HepG2 (cell line): ENCODE data around the gene LCN2. TPM values are rescaled to one million over a fixed set of nuclear protein-coding genes. Genes with fewer than 3 reads are reported as not detected.

ENCODE experiments used
- BRCA1 ChIP-seq: sonication (generic); formaldehyde crosslinking; IDR thresholded peaks from 2 replicates; pipeline ENCODE4 v1.4.0; 2020; ENCODE audit warnings: missing genetic modification reagents
- BRD4 ChIP-seq: sonication (generic); formaldehyde crosslinking; IDR thresholded peaks from 2 replicates; pipeline ENCODE4 v1.4.0; 2020; ENCODE audit warnings: missing genetic modification reagents
- CCAR2 ChIP-seq: fragments of 200-400 bp; formaldehyde crosslinking; optimal IDR thresholded peaks from 2 replicates; pipeline ENCODE3; 2018; ENCODE audit warnings: low read depth, mild to moderate bottlenecking, low read length, moderate library complexity
- PAXIP1 ChIP-seq: sonication (generic); formaldehyde crosslinking; conservative IDR thresholded peaks from 2 replicates; pipeline ENCODE4 v1.4.0; 2020; ENCODE audit warnings: mild to moderate bottlenecking, missing genetic modification reagents, moderate library complexity
- ZNF335 ChIP-seq: sonication (generic); formaldehyde crosslinking; IDR thresholded peaks from 2 replicates; pipeline ENCODE4 v1.4.0; 2020; ENCODE audit warnings: missing genetic modification reagents
- ZNF33A ChIP-seq: sonication (generic); formaldehyde crosslinking; IDR thresholded peaks from 2 replicates; pipeline ENCODE4 v1.5.1; 2020; ENCODE audit warnings: missing genetic modification reagents, mild to moderate bottlenecking, moderate library complexity, borderline replicate concordance
- ZNF460 ChIP-seq: sonication (generic); formaldehyde crosslinking; IDR thresholded peaks from 2 replicates; pipeline ENCODE4 v1.5.1; 2020; ENCODE audit warnings: missing genetic modification reagents, mild to moderate bottlenecking, borderline replicate concordance
- ZNF781 ChIP-seq: sonication (generic); formaldehyde crosslinking; IDR thresholded peaks from 2 replicates; pipeline ENCODE4 v1.5.1; 2020; ENCODE audit warnings: borderline replicate concordance, mild to moderate bottlenecking, missing genetic modification reagents; ENCODE audit errors: not compliant biosample characterization
- ZNF879 ChIP-seq: sonication (generic); formaldehyde crosslinking; IDR thresholded peaks from 2 replicates; pipeline ENCODE4 v1.8.1; 2023; ENCODE audit warnings: missing genetic modification reagents
- ZSCAN30 ChIP-seq: sonication (generic); formaldehyde crosslinking; IDR thresholded peaks from 2 replicates; pipeline ENCODE4 v1.5.0; 2020; ENCODE audit warnings: mild to moderate bottlenecking, missing genetic modification reagents
- polyA plus RNA-seq, 8 experiments: library from polyadenylated mRNA; depleted of rRNA in 3 of 8; stranded (reverse) in 7 of 8; unstranded in 1 of 8; fragments of >200 nt; fragmentation: Illumina TruSeq in 4 of 8; extraction: Trizol in 4 of 8; gene quantifications; 2 replicates each; pipeline versions ENCODE4 v1.2.1 to v1.2.3, GENCODE V29; 2011 to 2016; ENCODE audit warnings: low read depth in 4 of 8, missing spikeins in 1 of 8, mixed read lengths in 1 of 8; ENCODE audit not compliant: insufficient read depth in 1 of 8
- total RNA-seq, 5 experiments: library from RNA; depleted of rRNA; stranded (reverse); fragments of >200 nt; fragmentation: Illumina TruSeq; extraction: Trizol; gene quantifications; 2 replicates each; pipeline ENCODE4 v1.2.3, GENCODE V29; 2016; ENCODE audit warnings: low read depth in 1 of 5
- TF ChIP-seq, protein P1 (sequence below): IDR thresholded peaks from 2 replicates; pipeline ENCODE4 v1.6.1; 2016; ENCODE audit warnings: low read depth, missing genetic modification reagents, missing compliant biosample characterization
- TF ChIP-seq, protein P2 (sequence below), 2 experiments: IDR thresholded peaks; 2 replicates each; pipeline ENCODE4 v1.6.1; 2011 to 2012; ENCODE audit warnings: low read length in 2 of 2, borderline replicate concordance in 1 of 2, low read depth in 1 of 2, mild to moderate bottlenecking in 1 of 2, moderate library complexity in 1 of 2

The LCN2 gene
- total and polyA plus RNA-seq, 2 of the 13 experiments (the other 11 are each of a cell fraction or from before 2014, with no cell fraction given): 0.38 to 1.4 TPM

DNA sequence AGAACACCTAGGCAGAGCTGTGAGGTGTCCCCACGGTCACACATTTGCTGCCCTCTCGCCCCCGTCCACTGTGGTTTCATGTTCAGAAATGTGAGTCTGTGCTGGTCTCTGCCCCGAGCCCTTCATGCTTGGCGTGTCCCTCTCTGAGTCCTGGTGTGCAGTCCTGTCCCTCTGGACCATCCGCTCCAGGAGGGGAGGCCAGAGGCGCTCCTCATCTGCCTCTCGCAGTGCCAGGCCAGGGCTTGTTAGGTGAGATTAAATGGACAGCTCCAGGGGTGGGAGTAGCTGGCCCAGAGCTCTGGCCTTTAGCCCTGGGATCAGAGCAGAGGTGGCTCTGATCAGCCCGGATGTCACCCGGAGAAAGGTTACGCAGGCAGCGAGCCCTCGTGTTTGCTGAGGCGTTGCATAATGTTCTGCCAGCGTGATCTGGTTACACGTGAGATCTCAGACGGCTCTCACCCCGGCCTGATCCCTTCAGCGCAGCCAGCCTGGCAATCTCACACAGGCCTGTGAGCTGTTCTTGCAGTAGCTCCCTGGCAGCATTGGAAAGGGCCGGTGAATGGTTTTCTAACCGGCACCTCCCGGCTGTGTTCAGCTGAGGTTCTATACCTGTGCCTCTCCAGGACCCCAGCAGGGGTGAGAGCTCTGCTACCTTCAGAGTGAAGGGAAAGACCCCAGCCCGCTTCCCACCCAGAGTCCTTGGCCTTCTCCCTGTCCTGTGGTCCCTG is 46.2 kb upstream of the LCN2 start (continued):
- TF ChIP-seq ZNF781 (peak; percentile 98), BRD4 (CRISPR knock-in tag) (no peak; the same call in 1 of the 2 replicates), ZNF879 (peak; percentile 79; the same call in 1 of the 2 replicates), BRCA1 (CRISPR knock-in tag) (peak; percentile 88; the same call in 1 of the 2 replicates), ZNF335 (CRISPR knock-in tag) (peak; percentile 87), ZSCAN30 (CRISPR knock-in tag) (no peak), ZNF460 (peak; percentile 35; the same call in 1 of the 2 replicates), ZNF33A (no peak), PAXIP1 (CRISPR knock-in tag) (peak; percentile 95), CCAR2 (no peak)
- TF ChIP-seq, protein P1, sequence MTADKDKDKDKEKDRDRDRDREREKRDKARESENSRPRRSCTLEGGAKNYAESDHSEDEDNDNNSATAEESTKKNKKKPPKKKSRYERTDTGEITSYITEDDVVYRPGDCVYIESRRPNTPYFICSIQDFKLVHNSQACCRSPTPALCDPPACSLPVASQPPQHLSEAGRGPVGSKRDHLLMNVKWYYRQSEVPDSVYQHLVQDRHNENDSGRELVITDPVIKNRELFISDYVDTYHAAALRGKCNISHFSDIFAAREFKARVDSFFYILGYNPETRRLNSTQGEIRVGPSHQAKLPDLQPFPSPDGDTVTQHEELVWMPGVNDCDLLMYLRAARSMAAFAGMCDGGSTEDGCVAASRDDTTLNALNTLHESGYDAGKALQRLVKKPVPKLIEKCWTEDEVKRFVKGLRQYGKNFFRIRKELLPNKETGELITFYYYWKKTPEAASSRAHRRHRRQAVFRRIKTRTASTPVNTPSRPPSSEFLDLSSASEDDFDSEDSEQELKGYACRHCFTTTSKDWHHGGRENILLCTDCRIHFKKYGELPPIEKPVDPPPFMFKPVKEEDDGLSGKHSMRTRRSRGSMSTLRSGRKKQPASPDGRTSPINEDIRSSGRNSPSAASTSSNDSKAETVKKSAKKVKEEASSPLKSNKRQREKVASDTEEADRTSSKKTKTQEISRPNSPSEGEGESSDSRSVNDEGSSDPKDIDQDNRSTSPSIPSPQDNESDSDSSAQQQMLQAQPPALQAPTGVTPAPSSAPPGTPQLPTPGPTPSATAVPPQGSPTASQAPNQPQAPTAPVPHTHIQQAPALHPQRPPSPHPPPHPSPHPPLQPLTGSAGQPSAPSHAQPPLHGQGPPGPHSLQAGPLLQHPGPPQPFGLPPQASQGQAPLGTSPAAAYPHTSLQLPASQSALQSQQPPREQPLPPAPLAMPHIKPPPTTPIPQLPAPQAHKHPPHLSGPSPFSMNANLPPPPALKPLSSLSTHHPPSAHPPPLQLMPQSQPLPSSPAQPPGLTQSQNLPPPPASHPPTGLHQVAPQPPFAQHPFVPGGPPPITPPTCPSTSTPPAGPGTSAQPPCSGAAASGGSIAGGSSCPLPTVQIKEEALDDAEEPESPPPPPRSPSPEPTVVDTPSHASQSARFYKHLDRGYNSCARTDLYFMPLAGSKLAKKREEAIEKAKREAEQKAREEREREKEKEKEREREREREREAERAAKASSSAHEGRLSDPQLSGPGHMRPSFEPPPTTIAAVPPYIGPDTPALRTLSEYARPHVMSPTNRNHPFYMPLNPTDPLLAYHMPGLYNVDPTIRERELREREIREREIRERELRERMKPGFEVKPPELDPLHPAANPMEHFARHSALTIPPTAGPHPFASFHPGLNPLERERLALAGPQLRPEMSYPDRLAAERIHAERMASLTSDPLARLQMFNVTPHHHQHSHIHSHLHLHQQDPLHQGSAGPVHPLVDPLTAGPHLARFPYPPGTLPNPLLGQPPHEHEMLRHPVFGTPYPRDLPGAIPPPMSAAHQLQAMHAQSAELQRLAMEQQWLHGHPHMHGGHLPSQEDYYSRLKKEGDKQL (CRISPR knock-in tag): peak; percentile 88
- TF ChIP-seq, protein P2, sequence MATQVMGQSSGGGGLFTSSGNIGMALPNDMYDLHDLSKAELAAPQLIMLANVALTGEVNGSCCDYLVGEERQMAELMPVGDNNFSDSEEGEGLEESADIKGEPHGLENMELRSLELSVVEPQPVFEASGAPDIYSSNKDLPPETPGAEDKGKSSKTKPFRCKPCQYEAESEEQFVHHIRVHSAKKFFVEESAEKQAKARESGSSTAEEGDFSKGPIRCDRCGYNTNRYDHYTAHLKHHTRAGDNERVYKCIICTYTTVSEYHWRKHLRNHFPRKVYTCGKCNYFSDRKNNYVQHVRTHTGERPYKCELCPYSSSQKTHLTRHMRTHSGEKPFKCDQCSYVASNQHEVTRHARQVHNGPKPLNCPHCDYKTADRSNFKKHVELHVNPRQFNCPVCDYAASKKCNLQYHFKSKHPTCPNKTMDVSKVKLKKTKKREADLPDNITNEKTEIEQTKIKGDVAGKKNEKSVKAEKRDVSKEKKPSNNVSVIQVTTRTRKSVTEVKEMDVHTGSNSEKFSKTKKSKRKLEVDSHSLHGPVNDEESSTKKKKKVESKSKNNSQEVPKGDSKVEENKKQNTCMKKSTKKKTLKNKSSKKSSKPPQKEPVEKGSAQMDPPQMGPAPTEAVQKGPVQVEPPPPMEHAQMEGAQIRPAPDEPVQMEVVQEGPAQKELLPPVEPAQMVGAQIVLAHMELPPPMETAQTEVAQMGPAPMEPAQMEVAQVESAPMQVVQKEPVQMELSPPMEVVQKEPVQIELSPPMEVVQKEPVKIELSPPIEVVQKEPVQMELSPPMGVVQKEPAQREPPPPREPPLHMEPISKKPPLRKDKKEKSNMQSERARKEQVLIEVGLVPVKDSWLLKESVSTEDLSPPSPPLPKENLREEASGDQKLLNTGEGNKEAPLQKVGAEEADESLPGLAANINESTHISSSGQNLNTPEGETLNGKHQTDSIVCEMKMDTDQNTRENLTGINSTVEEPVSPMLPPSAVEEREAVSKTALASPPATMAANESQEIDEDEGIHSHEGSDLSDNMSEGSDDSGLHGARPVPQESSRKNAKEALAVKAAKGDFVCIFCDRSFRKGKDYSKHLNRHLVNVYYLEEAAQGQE (IDR thresholded peaks at IDR 0.05; ENCODE audit: borderline replicate concordance in 1 of 2, low read depth in 1 of 2, low read length in 2 of 2): peak in 1 of 2 experiments; percentile 83; a peak in 2 of 4 replicates
